ENCODE results near the gene PLA2G7. TPM values are rescaled to one million over a fixed set of nuclear protein-coding genes. Genes with fewer than 3 reads are reported as not detected.

Gene PLA2G7
- total RNA-seq, 1 experiment from 2014 or later, result 1.7 TPM

GRCh38 chr6:46684771-46685170, 50.4 kb downstream of the PLA2G7 start:
- WGBS (ENCODE audit: extremely low coverage, insufficient read length, low lambda C conversion rate), result no CpG with 5 or more reads among the region's 4 CpGs
- TF ChIP-seq, protein P1, sequence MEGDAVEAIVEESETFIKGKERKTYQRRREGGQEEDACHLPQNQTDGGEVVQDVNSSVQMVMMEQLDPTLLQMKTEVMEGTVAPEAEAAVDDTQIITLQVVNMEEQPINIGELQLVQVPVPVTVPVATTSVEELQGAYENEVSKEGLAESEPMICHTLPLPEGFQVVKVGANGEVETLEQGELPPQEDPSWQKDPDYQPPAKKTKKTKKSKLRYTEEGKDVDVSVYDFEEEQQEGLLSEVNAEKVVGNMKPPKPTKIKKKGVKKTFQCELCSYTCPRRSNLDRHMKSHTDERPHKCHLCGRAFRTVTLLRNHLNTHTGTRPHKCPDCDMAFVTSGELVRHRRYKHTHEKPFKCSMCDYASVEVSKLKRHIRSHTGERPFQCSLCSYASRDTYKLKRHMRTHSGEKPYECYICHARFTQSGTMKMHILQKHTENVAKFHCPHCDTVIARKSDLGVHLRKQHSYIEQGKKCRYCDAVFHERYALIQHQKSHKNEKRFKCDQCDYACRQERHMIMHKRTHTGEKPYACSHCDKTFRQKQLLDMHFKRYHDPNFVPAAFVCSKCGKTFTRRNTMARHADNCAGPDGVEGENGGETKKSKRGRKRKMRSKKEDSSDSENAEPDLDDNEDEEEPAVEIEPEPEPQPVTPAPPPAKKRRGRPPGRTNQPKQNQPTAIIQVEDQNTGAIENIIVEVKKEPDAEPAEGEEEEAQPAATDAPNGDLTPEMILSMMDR (conservative IDR thresholded peaks at IDR 0.05), result no peak
- no peak overlapping the region for H2BK5ac ChIP-seq (ENCODE audit: insufficient read length, low read length)
- no peak overlapping the region for H3K4me2 ChIP-seq (ENCODE audit: insufficient read depth, insufficient read length, low read length)
- H3K27ac Mint-ChIP-seq, result no peak overlapping the region
- no peak overlapping the region for H2BK120ac ChIP-seq (ENCODE audit: low read depth, low read length, poor library complexity, severe bottlenecking)
- no peak overlapping the region for H2AFZ ChIP-seq (ENCODE audit: low read length)
- no peak overlapping the region for H3K27ac ChIP-seq (ENCODE audit: insufficient read length, low read depth, low read length)
- H3K23me2 ChIP-seq (ENCODE audit: insufficient read length, low read depth, low read length, poor library complexity, severe bottlenecking), result no peaks in the 10 kb centered on the region
- no peak overlapping the region for H4K8ac ChIP-seq (replicated peaks; ENCODE audit: insufficient read length, low read depth, low read length)
- no peak overlapping the region for H4K5ac ChIP-seq (ENCODE audit: insufficient read length, low read depth, low read length)
- H2AK5ac ChIP-seq (ENCODE audit: insufficient read length, low read length), result no peak overlapping the region
- no peaks in the 10 kb centered on the region for H3K4me1 ChIP-seq (ENCODE audit: insufficient read depth, low read length)
- H3K9ac ChIP-seq (ENCODE audit: extremely low read depth, insufficient read length, low read length), result no peak overlapping the region
- H3K27me3 ChIP-seq (ENCODE audit: insufficient read depth, low read length), result no peaks in the 10 kb centered on the region
- no peaks in the 10 kb centered on the region; the same call in 1 of the 2 replicates for H3K27me3 Mint-ChIP-seq (ENCODE audit: low read depth)
- no peaks in the 10 kb centered on the region for H3K9me3 Mint-ChIP-seq
- H3K4ac ChIP-seq (ENCODE audit: low read depth, low read length), result no peak overlapping the region
- no peak overlapping the region for H2BK20ac ChIP-seq (ENCODE audit: low read depth, low read length, poor library complexity, severe bottlenecking)
- H3K36me3 Mint-ChIP-seq (ENCODE audit: insufficient read depth in 1 of 3, low read depth in 3 of 3), result no peaks in the 10 kb centered on the region
- H3K79me1 ChIP-seq (ENCODE audit: insufficient read depth, low read depth, low read length, poor library complexity, severe bottlenecking), result no peaks in the 10 kb centered on the region
- no peak overlapping the region for H2BK15ac ChIP-seq (ENCODE audit: low read depth, low read length)
- H3K23ac ChIP-seq (ENCODE audit: insufficient read length, low read depth, low read length), result no peak overlapping the region
- H4K20me1 ChIP-seq (ENCODE audit: control insufficient read depth, insufficient read depth, insufficient read length), result no peaks in the 10 kb centered on the region
- no peaks in the 10 kb centered on the region for H3K79me2 ChIP-seq (ENCODE audit: insufficient read depth, low read length)
- no peak overlapping the region for H3K14ac ChIP-seq (ENCODE audit: insufficient read depth, low read length)
- H3K4me3 Mint-ChIP-seq, result no peak overlapping the region
- no peak for DNase-seq
- no peaks in the 10 kb centered on the region for H3K4me1 Mint-ChIP-seq
- no peak overlapping the region for H3K18ac ChIP-seq (ENCODE audit: insufficient read length, low read depth, low read length)
- H4K91ac ChIP-seq (ENCODE audit: insufficient read length, low read depth, low read length), result no peak overlapping the region
- no peak overlapping the region for H2BK12ac ChIP-seq (ENCODE audit: insufficient read length, low read depth, low read length)
- no peak overlapping the region for H3K56ac ChIP-seq (ENCODE audit: insufficient read length, low read depth, low read length)
- H3K9me3 ChIP-seq (ENCODE audit: control insufficient read depth, low read depth, low read length), result no peaks in the 10 kb centered on the region
- H3T11ph ChIP-seq (ENCODE audit: low read length), result no peak overlapping the region
